Brain microvascular endothelial cell (primary cell): ENCODE data around the gene TFDP1.

Experiments used
- DNase-seq: peaks from one replicate; pipeline ENCODE4 v3.0.0-alpha.2; 2020
- H3K27ac ChIP-seq: fragments of 250-450 bp; sonication (Bioruptor Pico); 2 replicates; pipeline ENCODE4 v1.5.1; 2020; ENCODE audit warnings: mild to moderate bottlenecking, moderate library complexity
- H3K27me3 ChIP-seq: fragments of 250-450 bp; sonication (Bioruptor Pico); replicated peaks from 2 replicates; pipeline ENCODE4 v1.5.1; 2020; ENCODE audit warnings: mild to moderate bottlenecking
- H3K36me3 ChIP-seq: fragments of 250-450 bp; sonication (Bioruptor Pico); replicated peaks from 2 replicates; pipeline ENCODE4 v1.5.1; 2020; ENCODE audit warnings: mild to moderate bottlenecking
- H3K4me3 ChIP-seq: 2 replicates; pipeline ENCODE4 v1.5.1; 2011; ENCODE audit warnings: low read depth, mild to moderate bottlenecking, control low read depth, low read length, moderate library complexity
- in situ Hi-C: cut with HindIII; loops from 2 replicates; pipeline ENCODE4 v1.10.0; 2017; ENCODE audit warnings: low sequenced_read_pairs, low pct_ligation_motif_present
- TF ChIP-seq, protein P1 (sequence below): IDR thresholded peaks from 2 replicates; pipeline ENCODE4 v1.5.1; 2011; ENCODE audit warnings: low read depth, mild to moderate bottlenecking, moderate library complexity, low read length, control low read depth, inconsistent platforms; ENCODE audit errors: missing control alignments

TFDP1 gene

DNA sequence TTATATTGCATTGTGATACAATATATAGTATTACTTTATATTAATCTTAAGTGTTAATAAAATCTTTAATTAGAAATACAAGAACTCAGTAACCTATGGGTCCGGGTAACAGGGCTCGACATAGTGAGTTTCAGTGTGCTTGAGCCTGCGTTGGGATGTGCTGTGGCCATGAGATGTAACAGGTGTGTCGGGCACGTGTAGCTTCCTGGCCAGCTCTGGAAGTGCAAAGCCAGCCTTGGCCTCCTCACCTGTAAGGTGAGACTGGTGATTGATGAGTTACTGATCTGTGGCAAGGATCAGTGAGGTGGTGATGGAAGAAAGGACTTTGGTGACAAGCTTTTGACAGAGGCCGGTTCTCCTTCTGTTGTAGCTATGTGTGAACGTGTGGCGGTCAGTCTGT lies 54.3 kb downstream of the TFDP1 start:
- Histone ChIP-seq H3K36me3 (peaks cover 52% of the 10 kb centered on the region), H3K27ac (no peak overlapping the region), H3K27me3 (no peaks in the 10 kb centered on the region), H3K4me3 (no peak overlapping the region)
- TF ChIP-seq, protein P1, sequence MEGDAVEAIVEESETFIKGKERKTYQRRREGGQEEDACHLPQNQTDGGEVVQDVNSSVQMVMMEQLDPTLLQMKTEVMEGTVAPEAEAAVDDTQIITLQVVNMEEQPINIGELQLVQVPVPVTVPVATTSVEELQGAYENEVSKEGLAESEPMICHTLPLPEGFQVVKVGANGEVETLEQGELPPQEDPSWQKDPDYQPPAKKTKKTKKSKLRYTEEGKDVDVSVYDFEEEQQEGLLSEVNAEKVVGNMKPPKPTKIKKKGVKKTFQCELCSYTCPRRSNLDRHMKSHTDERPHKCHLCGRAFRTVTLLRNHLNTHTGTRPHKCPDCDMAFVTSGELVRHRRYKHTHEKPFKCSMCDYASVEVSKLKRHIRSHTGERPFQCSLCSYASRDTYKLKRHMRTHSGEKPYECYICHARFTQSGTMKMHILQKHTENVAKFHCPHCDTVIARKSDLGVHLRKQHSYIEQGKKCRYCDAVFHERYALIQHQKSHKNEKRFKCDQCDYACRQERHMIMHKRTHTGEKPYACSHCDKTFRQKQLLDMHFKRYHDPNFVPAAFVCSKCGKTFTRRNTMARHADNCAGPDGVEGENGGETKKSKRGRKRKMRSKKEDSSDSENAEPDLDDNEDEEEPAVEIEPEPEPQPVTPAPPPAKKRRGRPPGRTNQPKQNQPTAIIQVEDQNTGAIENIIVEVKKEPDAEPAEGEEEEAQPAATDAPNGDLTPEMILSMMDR = no peak
- in situ Hi-C loops = no loop called here
- DNase-seq = no peak

DNA sequence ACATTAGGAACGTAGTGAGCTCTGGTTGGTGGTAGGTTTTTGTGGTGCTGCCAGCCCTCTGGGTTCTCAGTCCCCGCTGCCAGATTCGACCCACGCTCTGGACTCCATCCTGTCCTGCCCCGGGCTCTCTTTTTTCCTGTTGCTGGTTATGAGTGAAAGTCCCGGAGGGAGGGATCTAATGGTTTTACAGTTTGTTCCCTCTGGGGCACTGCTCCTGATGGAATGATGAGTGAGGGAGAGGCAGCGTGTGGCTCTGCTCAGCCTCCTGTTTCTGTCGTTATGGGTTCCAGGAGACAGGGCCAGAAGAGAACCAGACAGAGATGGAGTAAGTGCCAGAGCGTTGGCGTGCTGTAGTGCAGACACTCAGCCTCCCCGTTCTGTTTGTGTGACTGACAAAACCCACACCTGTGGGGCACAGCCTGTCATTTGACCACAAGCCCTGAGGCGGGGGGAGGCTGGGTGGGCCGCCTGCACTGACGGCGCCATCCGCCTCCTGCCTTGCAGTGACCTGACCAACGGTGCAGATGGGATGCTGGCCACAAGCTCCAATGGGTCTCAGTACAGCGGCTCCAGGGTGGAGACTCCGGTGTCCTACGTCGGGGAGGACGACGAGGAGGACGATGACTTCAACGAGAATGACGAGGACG lies 55.2 kb downstream of the TFDP1 start:
- TF ChIP-seq, protein P1 = no peak
- in situ Hi-C loops = no loop called here
- Histone ChIP-seq H3K27me3 (no peaks in the 10 kb centered on the region), H3K27ac (no peak overlapping the region), H3K4me3 (no peak overlapping the region), H3K36me3 (peaks cover 42% of the 10 kb centered on the region)
- no peak for DNase-seq

DNA sequence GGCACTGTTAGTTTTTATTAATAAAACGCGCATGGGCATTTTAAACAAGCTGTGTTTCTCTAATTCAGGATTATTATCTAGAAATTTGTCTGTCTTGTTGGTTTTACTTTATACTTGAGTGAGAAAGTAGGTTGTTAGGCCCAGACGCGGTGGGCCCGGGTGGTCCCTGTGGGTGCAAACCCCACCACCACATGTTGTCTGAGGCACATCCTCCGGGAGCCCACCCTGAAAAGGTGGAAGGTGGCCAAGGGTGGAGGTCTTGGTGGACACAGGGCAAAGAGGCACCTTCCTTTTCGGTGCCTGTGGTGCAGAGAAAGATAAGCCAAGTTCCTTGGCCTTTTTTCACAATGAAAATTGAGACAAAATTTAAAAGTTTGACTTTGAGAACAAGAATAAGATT lies 56.9 kb downstream of the TFDP1 start:
- TF ChIP-seq, protein P1 = no peak
- Histone ChIP-seq H3K4me3 (no peak overlapping the region), H3K27me3 (no peaks in the 10 kb centered on the region), H3K36me3 (peaks cover 27% of the 10 kb centered on the region), H3K27ac (no peak overlapping the region)
- DNase-seq = no peak
- in situ Hi-C loops = no loop called here

DNA sequence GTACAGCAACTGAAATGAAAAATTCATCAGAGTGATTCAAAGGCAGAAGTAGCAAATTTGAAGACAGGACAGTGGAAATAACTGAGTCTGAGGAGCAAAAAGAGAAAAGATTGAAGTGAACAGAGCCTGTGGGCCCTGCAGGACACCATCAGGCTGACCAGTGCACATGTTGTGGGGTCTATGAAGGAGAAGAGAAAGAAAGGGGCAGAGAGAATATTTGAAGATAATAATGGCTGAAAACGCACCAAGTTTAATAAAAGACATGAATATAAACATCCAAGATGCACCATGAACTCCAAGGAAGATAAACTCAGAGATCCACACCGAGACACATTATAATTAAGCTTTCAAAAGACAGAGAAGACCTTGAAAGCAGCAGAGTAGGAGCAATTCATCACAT lies 58.0 kb downstream of the TFDP1 start:
- Histone ChIP-seq H3K4me3 (no peak overlapping the region), H3K27me3 (no peaks in the 10 kb centered on the region), H3K27ac (no peak overlapping the region), H3K36me3 (peaks cover 19% of the 10 kb centered on the region)
- DNase-seq = no peak
- TF ChIP-seq, protein P1 = no peak
- in situ Hi-C loops = no loop called here

- Histone ChIP-seq H3K36me3 (peaks cover 11% of the 10 kb centered on the region), H3K4me3 (no peak overlapping the region), H3K27ac (no peak overlapping the region), H3K27me3 (no peaks in the 10 kb centered on the region)
- TF ChIP-seq, protein P1 = no peak
- no peak for DNase-seq
- in situ Hi-C loops = no loop called here
Observed at GRCh38 chr13:113643593-113643992, 59.0 kb downstream of the TFDP1 start.

GRCh38 chr13:113644800-113645199 lies 60.2 kb downstream of the TFDP1 start:
- TF ChIP-seq, protein P1 = no peak
- no peak overlapping the region for H3K4me3 ChIP-seq
- H3K36me3 ChIP-seq = peaks cover 5% of the 10 kb centered on the region
- no peak overlapping the region for H3K27ac ChIP-seq
- in situ Hi-C loops = no loop called here
- no peak for DNase-seq
- no peaks in the 10 kb centered on the region for H3K27me3 ChIP-seq
